GM21367 (cell line): ENCODE results near the gene PPP1R1B.

Source experiments
- ATAC-seq: cut with Tn5 transposase; IDR thresholded peaks from one replicate; pipeline ENCODE4 v1.9.1; 2021; ENCODE audit not compliant: unreplicated experiment

PPP1R1B gene

DNA sequence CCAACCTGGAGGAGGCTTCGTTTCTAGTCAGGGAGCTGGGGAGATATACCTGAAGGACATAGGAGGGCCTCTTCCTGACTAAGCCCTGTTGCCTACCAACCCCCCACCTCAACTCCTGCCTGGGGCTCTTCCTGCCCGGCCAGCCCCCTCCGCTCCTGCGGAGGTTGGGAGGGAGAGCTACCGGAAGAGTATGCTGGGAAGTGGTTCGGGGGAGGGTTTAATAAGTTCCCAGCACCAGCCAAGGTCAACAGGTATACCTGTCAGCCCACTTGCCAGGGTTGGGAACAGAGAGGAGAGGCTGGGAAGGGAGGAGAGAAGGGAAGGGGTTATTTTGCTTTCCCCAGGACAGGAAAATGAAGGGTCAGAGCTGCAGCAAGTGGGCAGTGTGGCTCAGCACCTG lies 4.7 kb downstream of the PPP1R1B start:
- no peak for ATAC-seq

- no peak for ATAC-seq
Measured at GRCh38 chr17:39632153-39632941, 5.6 kb downstream of the PPP1R1B start.

- ATAC-seq, result no peak
Measured at GRCh38 chr17:39633570-39634183, 6.9 kb downstream of the PPP1R1B start.

- ATAC-seq, result no peak
Measured at GRCh38 chr17:39634384-39634871, 7.7 kb downstream of the PPP1R1B start.

GRCh38 chr17:39635614-39636176 lies 8.9 kb downstream of the PPP1R1B start:
- ATAC-seq, result no peak

- ATAC-seq, result no peak
Measured at GRCh38 chr17:39636587-39636926, 9.8 kb downstream of the PPP1R1B start.

DNA sequence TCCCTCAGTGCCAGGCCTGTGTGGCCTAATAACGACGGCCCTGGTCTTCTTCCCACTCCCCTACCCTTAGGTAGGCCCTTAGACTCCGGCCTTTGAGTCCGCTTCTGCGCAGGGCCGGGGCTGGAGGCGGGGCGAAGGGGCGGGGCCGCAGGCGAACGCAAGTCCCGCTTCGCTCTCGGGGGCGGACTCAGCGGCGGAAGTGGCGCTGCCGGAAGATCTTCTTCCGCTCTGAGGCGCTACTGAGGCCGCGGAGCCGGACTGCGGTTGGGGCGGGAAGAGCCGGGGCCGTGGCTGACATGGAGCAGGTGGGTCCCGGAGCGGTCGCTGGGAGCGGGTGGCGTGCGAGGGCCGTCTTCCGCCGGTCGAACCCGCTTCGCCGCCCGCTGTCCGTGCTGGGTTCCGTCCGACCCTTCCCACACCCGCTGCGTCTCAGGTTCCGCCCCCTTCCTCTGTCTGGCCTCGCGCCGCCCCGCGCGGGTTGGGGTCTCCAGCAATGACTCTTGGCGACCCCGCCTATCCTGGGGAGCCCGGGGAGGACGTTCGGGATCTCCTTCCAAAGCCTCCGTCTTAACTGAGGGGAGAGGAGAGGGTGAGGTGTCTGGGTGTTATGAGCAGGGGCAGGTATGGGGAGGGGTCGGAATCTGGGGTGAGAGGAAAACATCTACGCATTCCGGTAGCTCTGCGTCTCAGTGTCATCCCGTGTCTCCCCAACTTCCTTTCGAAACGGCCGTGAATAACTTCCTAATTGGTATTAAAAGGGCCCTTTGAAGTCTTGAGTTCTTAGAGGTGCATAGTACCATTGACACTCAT lies 10.4 kb downstream of the PPP1R1B start, which contains the start of gene STARD3:
STARD3 (plus strand) TSS at position 218 of the 810 bp plus-strand sequence. CDS start 16,388 bp downstream, outside the sequence.
- ATAC-seq, result peak; percentile 74

- ATAC-seq, result no peak
Measured at GRCh38 chr17:39638317-39638716, 11.6 kb downstream of the PPP1R1B start.

GRCh38 chr17:39639043-39639442 lies 12.3 kb downstream of the PPP1R1B start:
- ATAC-seq, result no peak

DNA sequence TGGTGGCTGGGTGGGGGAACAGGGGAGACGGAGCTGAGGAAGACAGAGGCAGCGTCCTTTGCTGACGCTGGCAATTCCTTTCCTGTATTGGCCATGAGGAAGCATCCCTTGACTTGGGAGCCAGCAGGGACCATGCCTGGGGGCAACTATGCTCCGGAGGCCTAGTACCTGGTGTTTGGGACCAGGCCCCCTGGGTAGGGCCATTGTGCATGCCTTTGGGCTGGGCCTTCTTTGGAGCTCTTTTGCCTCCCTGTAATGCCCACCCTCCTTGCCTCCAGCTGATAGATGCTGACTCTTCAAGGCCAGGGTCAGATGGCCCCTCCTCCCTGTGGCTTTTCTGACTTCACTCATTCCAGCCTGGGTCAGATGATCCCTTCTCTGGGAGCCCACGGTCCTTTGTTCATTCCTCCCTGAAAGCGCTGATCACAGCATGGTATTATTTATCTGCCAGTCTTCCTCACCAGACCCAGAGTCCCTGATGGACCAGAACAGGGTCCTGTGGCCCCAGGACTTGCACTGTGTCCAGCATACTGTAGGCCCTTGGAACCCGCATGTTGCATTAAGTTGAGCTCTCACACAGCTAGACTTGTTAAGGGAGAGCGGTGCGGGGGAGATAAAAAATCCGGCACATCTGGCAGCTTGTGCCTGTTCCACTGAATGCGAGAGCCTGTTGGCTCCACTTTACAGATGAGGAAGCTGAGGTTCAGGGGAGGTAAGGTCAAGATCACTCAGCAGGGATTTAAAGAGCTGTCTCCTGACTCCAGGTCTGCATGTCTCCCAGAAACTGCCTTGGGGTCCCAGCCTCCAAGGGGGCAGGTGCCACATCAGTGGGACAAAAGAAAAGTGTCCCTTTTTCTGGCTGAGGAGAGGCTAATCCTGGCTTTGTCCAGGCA lies 13.1 kb downstream of the PPP1R1B start:
- ATAC-seq, result no peak

- ATAC-seq, result no peak
Measured at GRCh38 chr17:39640591-39641031, 13.9 kb downstream of the PPP1R1B start.

DNA sequence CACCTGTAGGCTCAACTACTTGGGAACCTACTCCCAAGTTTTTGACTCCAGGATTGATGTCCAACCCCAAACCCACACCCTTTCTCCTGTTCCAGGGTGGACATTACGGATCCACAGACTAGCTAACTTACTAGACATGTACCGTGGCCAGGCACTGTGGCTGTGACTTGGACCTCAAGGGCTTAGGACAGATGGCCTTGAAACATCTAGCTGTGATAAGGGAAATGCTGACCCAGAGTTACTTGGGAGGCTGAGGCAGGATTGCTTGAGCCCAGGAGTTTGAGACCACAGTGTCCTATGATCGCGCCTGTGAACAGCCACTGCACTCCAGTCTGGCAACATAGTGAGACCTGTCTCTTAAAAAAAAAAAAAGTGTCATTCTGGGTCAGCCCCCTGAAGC lies 14.3 kb downstream of the PPP1R1B start:
- no peak for ATAC-seq

DNA sequence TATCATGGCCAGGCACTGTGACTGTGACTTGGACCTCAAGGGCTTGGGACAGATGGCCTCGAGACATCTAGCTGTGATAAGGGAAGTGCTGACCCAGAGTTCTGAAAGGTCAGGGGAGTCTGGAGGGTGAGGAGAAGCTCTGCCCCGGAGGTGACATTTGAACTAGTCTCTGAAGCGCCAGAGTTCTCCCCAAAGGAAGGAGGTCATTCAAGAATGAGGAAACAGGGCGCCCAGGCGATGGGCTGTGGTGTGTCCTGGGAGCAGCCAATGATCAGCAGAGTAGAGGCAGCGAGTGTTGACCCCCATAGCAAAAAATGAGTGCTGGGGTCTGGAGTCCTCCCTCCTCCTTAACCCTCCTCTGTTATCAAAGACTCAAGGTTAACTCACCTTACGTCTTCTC lies 15.1 kb downstream of the PPP1R1B start:
- ATAC-seq, result no peak

GRCh38 chr17:39642291-39643074 lies 15.7 kb downstream of the PPP1R1B start:
- ATAC-seq, result no peak

GRCh38 chr17:39643271-39643670 lies 16.5 kb downstream of the PPP1R1B start:
- no peak for ATAC-seq

DNA sequence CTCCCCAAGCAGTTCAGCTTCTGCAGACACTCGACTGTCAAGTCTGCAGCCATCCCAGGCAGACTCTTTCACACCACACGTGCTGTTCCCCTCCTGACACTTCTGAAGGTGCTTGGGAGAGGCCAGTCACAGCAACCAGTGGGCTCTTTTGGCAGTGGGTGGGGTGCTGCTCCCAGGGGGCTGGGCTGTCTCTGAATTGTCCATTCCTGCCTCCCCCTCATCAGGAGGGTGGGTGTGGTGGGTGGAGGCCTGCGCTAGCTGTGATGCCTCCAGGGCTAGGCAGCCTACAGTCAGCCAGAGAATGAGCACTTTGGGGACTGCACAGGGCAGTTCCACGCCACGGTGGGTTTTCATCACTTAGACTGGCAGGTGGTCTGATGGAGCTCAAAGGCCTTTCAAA lies 20.5 kb downstream of the PPP1R1B start:
- ATAC-seq, result no peak

DNA sequence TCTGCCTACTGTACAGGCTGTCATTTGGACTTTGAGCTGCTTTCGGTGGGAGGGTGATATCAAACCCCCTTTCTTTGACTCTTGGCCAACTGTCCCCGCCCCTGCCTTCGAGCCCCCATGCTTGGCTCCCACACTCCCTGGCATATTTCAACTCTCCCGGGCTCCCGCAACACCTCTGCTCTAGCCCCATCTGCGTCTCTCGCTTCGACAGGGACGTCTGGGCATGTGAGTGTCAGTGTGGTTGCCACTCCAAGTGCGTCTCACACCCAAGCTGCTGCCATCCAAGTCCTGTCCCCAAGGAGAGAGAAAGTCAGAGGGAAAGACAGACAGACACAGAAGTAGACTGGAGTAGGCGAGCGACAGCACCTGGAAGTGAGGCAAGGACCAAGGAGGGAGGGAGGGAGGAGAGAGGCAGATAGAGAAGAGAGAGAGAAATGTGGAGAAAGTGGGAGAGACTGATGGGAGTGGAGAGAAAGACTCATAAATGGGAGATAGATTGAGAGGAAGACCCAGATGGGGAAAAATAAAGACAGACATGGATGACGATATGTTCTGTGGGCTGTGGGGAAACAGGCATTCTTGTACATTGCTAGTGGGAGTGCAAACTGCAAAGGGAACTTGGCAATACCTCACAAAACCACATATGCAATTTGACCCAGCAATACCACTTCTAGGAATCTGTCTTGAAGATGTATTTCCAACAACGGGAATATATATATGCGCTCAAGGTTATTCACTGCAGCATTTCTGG lies 22.0 kb downstream of the PPP1R1B start:
- ATAC-seq, result no peak

GRCh38 chr17:39650121-39650579 lies 23.4 kb downstream of the PPP1R1B start:
- no peak for ATAC-seq
